NB4 (cell line): ENCODE data around the gene LAMA4.

Experiments used
- DNase-seq: peaks from one replicate; pipeline ENCODE4 v3.0.0; 2010; ENCODE audit warnings: low read depth
- H3K4me3 ChIP-seq: one replicate; pipeline ENCODE4 v1.5.1; 2011; ENCODE audit warnings: mild to moderate bottlenecking, low read depth, low read length, moderate library complexity
- CTCF ChIP-seq: IDR thresholded peaks from one replicate; pipeline ENCODE4 v1.5.1; 2012; ENCODE audit warnings: low read depth, low read length
- MAX ChIP-seq: IDR thresholded peaks from 2 replicates; pipeline ENCODE4 v1.6.1; 2011; ENCODE audit warnings: low read depth, low read length
- MYC ChIP-seq: IDR thresholded peaks from 2 replicates; pipeline ENCODE4 v1.6.1; 2011; ENCODE audit warnings: low read depth, low read length
- POLR2A ChIP-seq: IDR thresholded peaks from 2 replicates; pipeline ENCODE4 v1.6.1; 2011; ENCODE audit warnings: mild to moderate bottlenecking; ENCODE audit not compliant: insufficient read length; ENCODE audit errors: extremely low read depth

The LAMA4 gene

GRCh38 chr6:112296694-112297093 is 42.3 kb upstream of the LAMA4 start:
- TF ChIP-seq POLR2A (no peak), MAX (no peak), CTCF (no peak), MYC (no peak)
- DNase-seq: no peak
- H3K4me3 ChIP-seq: no peak overlapping the region

- TF ChIP-seq MAX (no peak), POLR2A (no peak), CTCF (peak; percentile 50), MYC (no peak)
- DNase-seq: peak; percentile 35
- H3K4me3 ChIP-seq: no peak overlapping the region
These were observed 41.8 kb upstream of the LAMA4 start for GRCh38 chr6:112296122-112296521.

- no peak overlapping the region for H3K4me3 ChIP-seq
- no peak for TF ChIP-seq MYC
- no peak for TF ChIP-seq CTCF
- no peak for TF ChIP-seq POLR2A
- no peak for TF ChIP-seq MAX
- DNase-seq: peak; percentile 10
These were observed 36.9 kb upstream of the LAMA4 start for GRCh38 chr6:112291161-112291762.

GRCh38 chr6:112289038-112289566 is 34.7 kb upstream of the LAMA4 start:
- no peak for TF ChIP-seq MAX
- TF ChIP-seq POLR2A: no peak
- TF ChIP-seq MYC: no peak
- no peak for TF ChIP-seq CTCF
- no peak overlapping the region for H3K4me3 ChIP-seq
- no peak for DNase-seq

GRCh38 chr6:112288475-112288874 is 34.1 kb upstream of the LAMA4 start:
- H3K4me3 ChIP-seq: no peak overlapping the region
- TF ChIP-seq MAX (no peak), MYC (no peak), POLR2A (no peak), CTCF (no peak)
- DNase-seq: no peak
